Neural progenitor cell (in vitro differentiated cells): ENCODE results near the gene PON2. TPM values are rescaled to one million over a fixed set of nuclear protein-coding genes. Genes with fewer than 3 reads are reported as not detected.

ENCODE experiments used
- DNase-seq: peaks from one replicate; pipeline ENCODE4 v3.0.0-alpha.2; 2016; ENCODE audit warnings: low spot score
- H2AFZ ChIP-seq: fragments of 200-600 bp; sonication (generic); replicated peaks from 2 replicates; pipeline ENCODE4 v1.6.1; 2016; ENCODE audit warnings: antibody characterized with exemption
- H3F3A ChIP-seq: fragments of 200-600 bp; sonication (generic); 2 replicates; pipeline ENCODE4 v1.6.1; 2016; ENCODE audit warnings: antibody characterized with exemption, low read depth
- H3K27ac ChIP-seq: fragments of 200-600 bp; sonication (generic); 2 replicates; pipeline ENCODE4 v1.5.1; 2016; ENCODE audit warnings: mild to moderate bottlenecking
- H3K27me3 ChIP-seq: fragments of 200-600 bp; sonication (generic); 2 replicates; pipeline ENCODE4 v1.6.1; 2016; ENCODE audit warnings: mild to moderate bottlenecking, moderate library complexity
- H3K36me3 ChIP-seq: fragments of 200-600 bp; sonication (generic); 2 replicates; pipeline ENCODE4 v1.5.1; 2016
- H3K4me1 ChIP-seq: fragments of 200-600 bp; sonication (generic); 2 replicates; pipeline ENCODE4 v1.6.1; 2016; ENCODE audit warnings: mixed run types
- H3K4me2 ChIP-seq: fragments of 200-600 bp; sonication (generic); 2 replicates; pipeline ENCODE4 v1.6.1; 2016
- H3K4me3 ChIP-seq: fragments of 200-600 bp; sonication (generic); 2 replicates; pipeline ENCODE4 v1.5.1; 2016
- H3K79me2 ChIP-seq: fragments of 200-600 bp; sonication (generic); 2 replicates; pipeline ENCODE4 v1.6.1; 2016; ENCODE audit warnings: low read depth
- H3K9ac ChIP-seq: fragments of 200-600 bp; sonication (generic); 2 replicates; pipeline ENCODE4 v1.6.1; 2016
- H3K9me3 ChIP-seq: fragments of 200-600 bp; sonication (generic); 2 replicates; pipeline ENCODE4 v1.5.1; 2016; ENCODE audit warnings: low read depth
- H4K20me1 ChIP-seq: fragments of 200-600 bp; sonication (generic); 2 replicates; pipeline ENCODE4 v1.6.1; 2016; ENCODE audit warnings: low read depth
- H3K27ac Mint-ChIP-seq: 3 replicates; pipeline ENCODE4 v1.8.0; 2021; ENCODE audit warnings: mixed read lengths
- H3K27me3 Mint-ChIP-seq: 2 replicates; pipeline ENCODE4 v1.8.0; 2022; ENCODE audit warnings: low read depth, mild to moderate bottlenecking, inconsistent platforms, moderate library complexity, mixed read lengths; ENCODE audit not compliant: insufficient read depth
- H3K36me3 Mint-ChIP-seq: 3 replicates; pipeline ENCODE4 v1.8.0; 2021; ENCODE audit warnings: mixed read lengths
- H3K4me1 Mint-ChIP-seq: 3 replicates; pipeline ENCODE4 v1.8.0; 2021; ENCODE audit warnings: mixed read lengths
- H3K4me3 Mint-ChIP-seq: 3 replicates; pipeline ENCODE4 v1.8.0; 2021; ENCODE audit warnings: mild to moderate bottlenecking, moderate library complexity, mixed read lengths
- H3K9me3 Mint-ChIP-seq: 3 replicates; pipeline ENCODE4 v1.8.0; 2020; ENCODE audit warnings: mixed read lengths
- CTCF ChIP-seq: fragments of 200-600 bp; sonication (generic); IDR thresholded peaks from 2 replicates; pipeline ENCODE4 v1.5.1; 2017; ENCODE audit warnings: antibody characterized with exemption, mild to moderate bottlenecking
- EZH2 ChIP-seq: fragments of 200-600 bp; sonication (generic); IDR thresholded peaks from 2 replicates; pipeline ENCODE4 v1.6.1; 2017; ENCODE audit warnings: antibody characterized with exemption, mild to moderate bottlenecking, moderate library complexity
- EZH2phosphoT487 ChIP-seq: fragments of 200-600 bp; sonication (generic); IDR thresholded peaks from 2 replicates; pipeline ENCODE4 v1.6.1; 2017; ENCODE audit warnings: antibody characterized with exemption
- total RNA-seq: library from RNA; depleted of rRNA; stranded (reverse); fragments of >200 nt; gene quantifications from 2 replicates; pipeline ENCODE4 v1.2.3, GENCODE V29; 2015; ENCODE audit warnings: low replicate concordance

Gene PON2
- total RNA-seq, 1 donor from 2014 or later = 190 TPM

DNA sequence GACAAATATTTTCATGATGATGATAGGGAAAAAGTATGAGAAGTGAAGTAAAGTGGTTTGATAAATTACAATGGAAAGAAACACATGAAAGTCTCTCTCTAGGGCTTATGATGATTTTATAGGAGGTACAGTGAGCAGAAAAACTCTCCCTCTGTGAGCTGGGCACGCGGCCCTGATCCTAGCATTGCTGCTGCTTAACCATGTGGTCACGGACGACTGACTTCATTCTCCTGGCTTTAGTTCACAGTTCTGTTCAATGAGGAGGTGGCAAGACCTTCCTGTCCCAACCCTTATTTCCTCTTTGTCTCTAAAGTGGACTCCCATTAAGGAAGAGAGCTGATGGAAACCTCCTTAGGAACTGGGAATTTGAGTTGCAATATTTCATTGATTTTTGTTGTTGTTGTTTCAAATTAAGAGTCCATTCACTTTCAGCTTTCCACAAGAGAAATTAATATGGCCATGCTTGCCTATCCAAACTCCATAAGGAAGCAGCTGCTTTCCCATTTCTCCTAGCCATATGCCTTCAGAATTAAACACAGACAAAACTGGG, 30.4 kb downstream of the PON2 start:
- no peak overlapping the region for H3K9ac ChIP-seq
- no peak overlapping the region for H3K4me3 ChIP-seq
- Mint-ChIP-seq H3K27ac (no peak overlapping the region), H3K27me3 (peaks cover 4% of the 10 kb centered on the region), H3K4me1 (peaks cover 15% of the 10 kb centered on the region), H3K4me3 (no peak overlapping the region), H3K9me3 (no peaks in the 10 kb centered on the region), H3K36me3 (peaks cover 34% of the 10 kb centered on the region)
- H3F3A ChIP-seq = peaks cover 7% of the 10 kb centered on the region
- peaks cover 20% of the 10 kb centered on the region for H3K4me1 ChIP-seq
- H3K36me3 ChIP-seq = no peaks in the 10 kb centered on the region
- peak; percentile 55 for DNase-seq
- H3K4me2 ChIP-seq = peak overlapping the region; percentile 31
- no peaks in the 10 kb centered on the region for H3K9me3 ChIP-seq
- TF ChIP-seq EZH2phosphoT487 (no peak), EZH2 (no peak), CTCF (no peak)
- no peak overlapping the region for H2AFZ ChIP-seq
- H3K27ac ChIP-seq = no peak overlapping the region
- no peaks in the 10 kb centered on the region for H3K79me2 ChIP-seq
- no peaks in the 10 kb centered on the region for H4K20me1 ChIP-seq
- no peaks in the 10 kb centered on the region for H3K27me3 ChIP-seq

DNA sequence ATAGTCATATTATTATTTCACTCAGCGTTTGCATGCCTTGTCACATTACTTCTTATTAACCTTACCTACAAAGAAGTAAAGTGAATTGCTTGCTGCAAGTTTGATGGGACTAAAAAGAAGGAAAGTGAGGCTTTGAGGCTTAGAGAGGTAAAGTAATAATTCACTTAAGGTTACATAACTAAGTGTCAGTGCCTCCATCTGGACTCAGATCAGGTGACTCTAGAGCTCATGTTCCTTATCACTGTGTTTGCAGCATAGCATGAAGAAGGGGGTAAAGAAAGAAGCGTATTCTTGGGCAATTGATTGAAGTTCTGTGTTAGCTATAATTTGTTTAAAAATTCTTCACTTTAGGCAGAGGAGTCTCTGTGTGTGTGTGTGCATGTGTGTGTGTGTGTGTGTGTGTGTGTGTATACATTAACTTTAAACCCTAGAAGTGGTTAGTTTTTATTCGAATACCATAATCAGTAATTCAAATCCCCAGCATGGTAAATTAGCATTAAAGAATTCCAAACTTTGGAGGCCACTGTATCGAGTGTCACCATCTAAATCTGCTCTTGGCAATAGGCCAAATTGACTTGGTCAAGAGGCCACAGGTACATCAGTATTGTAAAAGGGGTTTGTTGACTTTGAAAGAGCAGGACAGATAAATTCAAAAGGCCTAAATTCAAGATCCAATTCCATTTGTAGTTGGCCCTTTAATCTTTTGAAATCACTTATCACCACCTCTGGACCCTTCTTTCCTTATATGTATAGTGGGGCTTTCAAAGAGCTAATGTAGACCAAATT, 36.5 kb downstream of the PON2 start:
- no peak overlapping the region for H3K9ac ChIP-seq
- H4K20me1 ChIP-seq = no peaks in the 10 kb centered on the region
- H3K36me3 Mint-ChIP-seq = peaks cover 6% of the 10 kb centered on the region
- no peaks in the 10 kb centered on the region for H3K36me3 ChIP-seq
- H3F3A ChIP-seq = peaks cover 3% of the 10 kb centered on the region
- H3K4me3 Mint-ChIP-seq = no peak overlapping the region
- H3K27me3 Mint-ChIP-seq = peaks cover 4% of the 10 kb centered on the region
- TF ChIP-seq EZH2 (no peak), EZH2phosphoT487 (no peak), CTCF (no peak)
- DNase-seq = no peak
- H2AFZ ChIP-seq = no peak overlapping the region
- no peak overlapping the region for H3K4me2 ChIP-seq
- H3K27ac Mint-ChIP-seq = no peak overlapping the region
- no peak overlapping the region for H3K4me3 ChIP-seq
- no peaks in the 10 kb centered on the region for H3K9me3 ChIP-seq
- H3K4me1 Mint-ChIP-seq = no peaks in the 10 kb centered on the region
- no peaks in the 10 kb centered on the region for H3K79me2 ChIP-seq
- peaks cover 5% of the 10 kb centered on the region for H3K4me1 ChIP-seq
- H3K27me3 ChIP-seq = no peaks in the 10 kb centered on the region
- H3K27ac ChIP-seq = no peak overlapping the region
- peaks cover 4% of the 10 kb centered on the region for H3K9me3 Mint-ChIP-seq

DNA sequence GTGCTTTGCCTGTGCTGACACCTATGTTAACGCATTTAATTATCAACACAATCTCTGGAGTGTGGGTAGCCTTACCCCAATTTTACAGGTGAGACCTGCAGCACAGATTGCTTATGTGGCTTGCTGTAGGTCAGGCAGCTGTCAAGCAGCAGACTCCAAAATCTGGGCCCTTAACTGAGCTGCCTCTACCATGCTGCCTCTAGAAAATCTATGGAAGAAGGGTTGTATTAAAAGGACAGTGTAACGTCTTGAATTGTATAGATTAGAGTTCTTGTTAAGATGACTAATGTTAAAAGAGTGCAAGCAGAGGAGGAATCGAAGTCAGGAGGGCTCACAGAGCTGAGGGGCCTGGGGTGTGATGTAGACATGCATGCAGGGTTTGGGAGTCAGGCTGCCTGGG, 37.4 kb downstream of the PON2 start:
- Histone ChIP-seq H3K9ac (no peak overlapping the region), H3K4me3 (no peak overlapping the region), H3K36me3 (no peaks in the 10 kb centered on the region), H3K4me2 (no peak overlapping the region), H4K20me1 (no peaks in the 10 kb centered on the region), H2AFZ (no peak overlapping the region), H3K27ac (no peak overlapping the region), H3K27me3 (no peaks in the 10 kb centered on the region), H3K79me2 (no peaks in the 10 kb centered on the region), H3F3A (peaks cover 3% of the 10 kb centered on the region), H3K9me3 (no peaks in the 10 kb centered on the region), H3K4me1 (peaks cover 5% of the 10 kb centered on the region)
- no peak for DNase-seq
- H3K36me3 Mint-ChIP-seq = peaks cover 6% of the 10 kb centered on the region
- peaks cover 4% of the 10 kb centered on the region for H3K9me3 Mint-ChIP-seq
- H3K4me3 Mint-ChIP-seq = no peak overlapping the region
- TF ChIP-seq EZH2 (no peak), CTCF (no peak), EZH2phosphoT487 (no peak)
- H3K27ac Mint-ChIP-seq = peak overlapping the region; percentile 86
- H3K4me1 Mint-ChIP-seq = no peaks in the 10 kb centered on the region
- H3K27me3 Mint-ChIP-seq = peaks cover 4% of the 10 kb centered on the region
